Sigmoid colon (tissue), 4 donors: ENCODE measurements around the gene RASAL2.

ENCODE experiments used
- CTCF ChIP-seq, 4 experiments: fragments of 450-650 bp in 3 of 4; fragments of 200-600 bp in 1 of 4; IDR thresholded peaks; one replicate each; pipeline ENCODE4 v1.5.1; 2016 to 2019; ENCODE audit warnings: antibody characterized with exemption in 4 of 4, mild to moderate bottlenecking in 3 of 4, moderate library complexity in 2 of 4
- EP300 ChIP-seq, 4 donors: sonication (generic); formaldehyde crosslinking; IDR thresholded peaks; one replicate each; pipeline ENCODE4 v1.6.1; 2017; ENCODE audit warnings: antibody characterized with exemption in 4 of 4
- POLR2A ChIP-seq, 2 donors: fragments of 450-650 bp; IDR thresholded peaks; one replicate each; pipeline ENCODE4 v1.6.1; 2016; ENCODE audit warnings: antibody characterized with exemption in 2 of 2, mild to moderate bottlenecking in 2 of 2, moderate library complexity in 2 of 2
- POLR2AphosphoS5 ChIP-seq, 4 donors: sonication (generic); formaldehyde crosslinking; IDR thresholded peaks; one replicate each; pipeline ENCODE4 v1.6.1; 2017; ENCODE audit warnings: antibody characterized with exemption in 4 of 4

DNA sequence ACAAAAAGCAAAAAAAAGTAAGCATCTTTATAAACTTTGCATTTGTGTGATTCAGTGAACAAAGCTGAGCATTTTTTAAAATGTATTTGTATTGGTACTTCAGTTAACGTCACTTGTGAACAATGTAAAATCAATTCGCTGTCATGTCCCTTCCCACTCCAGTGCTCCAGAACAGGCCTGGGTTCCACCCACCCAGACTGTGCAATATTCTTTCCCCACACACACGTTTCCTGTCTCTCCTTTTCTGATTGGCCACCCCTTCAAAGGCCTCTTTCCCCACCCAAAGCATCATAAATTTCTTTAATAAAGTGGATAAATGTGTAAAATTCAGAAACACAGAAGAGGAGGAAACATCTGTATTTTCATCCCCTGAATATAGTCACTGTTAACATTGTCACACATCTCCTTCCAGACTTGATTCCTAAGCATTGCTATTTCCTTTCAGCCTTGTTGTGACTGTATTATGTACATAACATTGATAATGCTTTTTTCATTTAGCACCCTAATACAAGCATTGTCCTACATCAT, 390.9 kb downstream of the RASAL2 start:
- TF ChIP-seq EP300 (IDR thresholded peaks at IDR 0.05), result no peak
- TF ChIP-seq CTCF (IDR thresholded peaks at IDR 0.05), result no peak
- no peak for TF ChIP-seq POLR2A (IDR thresholded peaks at IDR 0.05)
- TF ChIP-seq POLR2AphosphoS5 (IDR thresholded peaks at IDR 0.05), result no peak
